NCI-H82 treated with DMSO at 0.1 percent for 48 hours (cell line): ENCODE data around the gene KCNF1.

Experiments
- DNase-seq: peaks from one replicate; lab custom pipeline; 2025; ENCODE audit not compliant: unreplicated experiment; lab: John Stamatoyannopoulos, UW

The KCNF1 gene

DNA sequence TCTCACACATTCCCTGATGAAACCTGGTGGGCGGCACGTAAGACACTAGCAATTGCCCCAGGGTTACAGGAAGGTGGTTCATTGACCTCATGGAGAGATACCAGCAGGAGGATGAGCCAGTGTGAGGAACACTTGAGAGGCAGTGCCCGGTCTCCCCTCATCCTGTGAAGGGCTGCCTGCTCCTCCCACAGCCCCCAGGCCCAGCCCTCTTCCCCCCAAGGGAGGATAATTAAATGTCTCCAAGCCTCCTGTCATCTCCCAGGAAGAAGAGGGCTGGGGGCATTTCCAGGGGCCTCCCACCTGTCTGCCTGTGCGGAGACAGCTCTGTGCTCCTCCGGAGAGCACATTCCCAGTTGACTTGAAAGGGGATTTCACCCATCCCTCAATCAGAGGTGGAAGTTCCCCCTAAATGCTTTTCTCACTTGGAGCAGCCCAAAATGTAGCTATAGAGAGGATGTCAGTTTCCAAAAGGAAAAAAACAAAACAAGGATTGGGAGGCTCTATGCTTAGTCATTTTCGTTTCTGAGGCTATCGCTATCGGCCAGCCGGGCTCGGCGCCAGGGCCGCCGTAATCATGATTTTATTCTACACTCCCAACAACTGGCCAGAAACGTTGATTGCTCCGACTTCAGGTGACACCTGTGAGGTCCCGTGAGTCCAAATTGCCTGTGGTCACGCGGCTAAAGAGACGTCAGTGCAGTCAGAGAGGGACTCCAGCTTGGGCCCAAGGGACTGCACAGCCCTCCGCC lies 7.1 kb downstream of the KCNF1 start:
- no peak for DNase-seq

DNA sequence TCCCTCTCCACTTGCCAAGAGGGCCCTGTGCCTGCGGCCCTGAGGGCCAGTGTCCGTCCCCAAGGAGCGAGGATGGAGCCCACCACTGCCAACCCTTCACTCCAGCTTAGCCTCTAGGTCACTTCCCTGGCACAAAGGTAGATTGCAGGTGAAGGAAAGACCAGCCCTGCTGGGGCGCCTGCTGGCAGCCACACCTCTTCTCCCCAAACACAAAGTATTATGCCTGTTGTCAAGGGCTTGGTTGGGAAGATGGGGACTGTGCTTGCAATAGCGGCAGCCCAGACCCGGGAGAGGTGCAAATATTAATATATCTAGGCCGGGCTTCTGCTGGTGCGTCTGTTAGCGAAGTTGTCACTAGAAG lies 7.7 kb downstream of the KCNF1 start:
- no peak for DNase-seq

GRCh38 chr2:10919771-10920621 lies 8.3 kb downstream of the KCNF1 start:
- no peak for DNase-seq

GRCh38 chr2:10920764-10921388 lies 9.1 kb downstream of the KCNF1 start:
- no peak for DNase-seq

DNA sequence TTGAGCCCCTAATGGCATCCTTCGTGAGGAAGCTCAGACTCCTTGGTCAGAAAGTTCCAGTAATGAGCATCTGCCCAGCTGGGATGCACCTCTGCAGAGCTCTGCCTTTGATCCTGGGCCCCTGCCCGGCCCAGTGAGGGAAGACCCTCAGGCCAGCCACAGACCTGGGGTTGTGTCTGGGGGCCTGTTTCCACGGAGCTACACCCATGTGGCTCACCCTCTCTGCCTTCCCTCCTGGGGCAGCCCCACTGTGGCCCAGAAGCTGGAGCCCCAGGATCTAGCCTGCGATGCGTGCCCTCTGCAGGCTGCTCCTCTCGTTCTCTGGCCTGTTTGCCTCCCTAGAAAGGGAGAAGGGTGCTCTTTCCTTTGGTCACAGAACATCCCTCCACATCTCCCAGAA lies 9.8 kb downstream of the KCNF1 start:
- DNase-seq: no peak

DNA sequence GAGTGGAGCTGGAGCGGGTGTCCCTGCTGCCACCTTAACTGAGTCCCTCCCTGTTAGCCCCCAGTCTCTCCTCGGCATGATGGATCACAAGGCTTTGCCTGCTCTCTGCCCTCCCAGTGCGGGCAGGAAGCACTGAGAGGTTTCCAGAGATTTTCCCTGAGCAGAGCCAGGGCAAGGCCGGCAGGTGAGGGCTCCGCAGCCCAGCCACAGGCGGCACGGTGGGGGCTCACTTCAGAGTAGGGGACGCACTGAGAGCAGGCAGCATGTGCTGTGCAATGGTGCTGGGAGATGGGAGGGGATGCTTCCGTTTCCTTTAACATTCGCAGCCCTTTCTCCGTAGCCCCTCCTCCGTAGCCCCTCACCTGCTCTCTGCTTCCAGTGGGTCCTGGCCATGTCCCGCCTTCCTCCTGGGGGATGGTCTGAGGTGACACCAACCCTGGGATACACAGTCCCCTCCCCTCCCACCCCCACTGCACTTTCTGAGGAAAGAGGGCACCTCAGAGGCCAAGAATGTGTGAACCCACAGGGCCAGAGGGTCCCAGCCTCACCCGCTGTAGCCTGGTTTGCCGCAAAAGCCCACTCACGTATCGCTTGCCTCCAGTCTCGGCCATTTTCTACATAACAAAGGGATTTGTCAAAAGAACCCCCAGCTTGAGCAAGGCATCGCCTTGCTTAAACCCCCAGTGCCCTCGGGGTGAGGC lies 10.7 kb downstream of the KCNF1 start:
- no peak for DNase-seq

DNA sequence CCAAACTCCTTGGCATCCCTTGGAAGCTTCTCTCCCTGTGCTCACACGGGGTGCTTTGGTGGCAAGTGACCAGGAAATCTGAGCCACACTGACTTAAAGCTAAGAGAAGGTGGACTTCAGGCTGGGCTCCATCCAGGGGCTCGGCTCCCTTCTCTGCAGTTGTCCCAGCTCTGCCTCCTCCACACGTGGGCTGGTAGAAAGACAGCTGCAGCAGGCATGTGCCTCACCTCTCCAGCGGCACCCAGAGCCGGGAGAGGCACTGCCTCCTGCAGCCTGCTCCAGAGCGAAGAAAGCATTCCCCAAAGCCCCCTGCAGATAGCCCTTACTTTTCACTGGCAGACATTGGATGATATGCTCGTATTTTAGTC lies 11.3 kb downstream of the KCNF1 start:
- no peak for DNase-seq

GRCh38 chr2:10923965-10924364 lies 12.2 kb downstream of the KCNF1 start:
- DNase-seq: no peak

DNA sequence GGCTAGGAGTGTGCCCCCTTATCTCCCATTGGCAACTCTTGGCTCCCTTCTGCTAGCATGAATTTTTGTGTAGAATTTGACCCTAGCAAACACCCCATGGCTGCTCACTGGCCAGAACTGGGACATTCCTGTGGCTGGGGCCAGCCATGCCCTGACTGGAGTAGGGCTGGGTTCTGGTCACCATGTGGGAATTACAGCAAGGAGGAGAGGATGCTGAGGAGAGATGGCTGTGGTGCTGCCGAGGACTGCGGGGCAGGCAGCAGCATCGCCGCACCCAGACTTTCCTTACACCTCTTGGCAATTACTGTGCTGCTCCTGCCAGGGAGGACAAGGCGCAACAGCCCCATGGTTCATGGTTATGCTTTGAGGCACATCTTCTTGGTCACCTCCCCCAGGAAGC lies 12.7 kb downstream of the KCNF1 start:
- DNase-seq: no peak

DNA sequence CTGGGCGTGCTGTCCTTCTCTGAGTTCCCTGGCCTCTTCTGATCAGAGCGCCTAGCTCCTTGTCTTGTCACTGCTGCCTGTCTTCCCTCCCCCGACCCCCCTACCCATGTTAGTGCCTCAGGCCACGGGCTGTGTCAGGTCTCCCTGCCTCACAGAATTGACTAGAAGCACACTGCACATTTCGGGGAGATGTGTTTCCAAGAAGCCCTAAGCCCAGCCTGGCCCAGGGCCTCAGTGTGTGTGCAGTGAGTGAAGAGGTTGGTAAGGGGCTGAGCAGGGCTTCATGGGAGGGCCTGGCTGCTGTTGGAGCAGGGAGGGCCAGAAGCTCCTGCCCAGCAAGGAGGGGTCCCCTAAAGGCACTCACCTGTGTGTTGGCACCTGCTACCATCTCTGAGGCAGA lies 13.1 kb downstream of the KCNF1 start:
- DNase-seq: no peak

DNA sequence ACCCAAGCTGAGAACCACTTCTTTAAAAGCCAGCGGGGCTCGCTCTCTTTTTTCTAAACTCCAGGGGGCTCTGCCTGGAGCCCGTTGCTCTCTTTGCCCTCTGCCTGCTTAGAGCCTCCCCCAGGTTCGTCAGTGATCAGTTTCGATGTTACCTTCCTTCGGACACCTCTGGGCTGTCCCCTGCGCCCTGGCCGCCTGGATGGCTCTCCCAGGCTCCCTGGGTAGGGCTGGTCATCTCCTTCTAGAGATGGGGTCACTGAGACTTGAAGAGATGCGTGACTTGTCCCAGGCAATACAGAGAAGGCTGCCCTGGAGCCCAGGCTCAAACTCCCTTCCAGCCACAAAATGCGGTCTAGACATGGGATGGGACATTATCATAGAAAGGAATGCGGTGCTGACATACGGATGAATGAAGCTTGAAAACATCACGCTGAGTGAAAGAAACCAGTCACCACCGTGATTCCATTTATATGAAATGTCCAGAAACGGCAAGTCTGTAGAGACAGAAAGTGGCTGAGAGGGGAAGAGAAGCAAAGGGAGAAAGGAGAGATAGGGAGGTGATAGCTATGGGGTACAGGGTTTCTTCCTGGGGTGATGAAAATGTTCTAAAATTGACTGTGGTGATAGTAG lies 14.6 kb downstream of the KCNF1 start:
- no peak for DNase-seq

GRCh38 chr2:10930721-10931516 lies 19.2 kb downstream of the KCNF1 start:
- DNase-seq: no peak

DNA sequence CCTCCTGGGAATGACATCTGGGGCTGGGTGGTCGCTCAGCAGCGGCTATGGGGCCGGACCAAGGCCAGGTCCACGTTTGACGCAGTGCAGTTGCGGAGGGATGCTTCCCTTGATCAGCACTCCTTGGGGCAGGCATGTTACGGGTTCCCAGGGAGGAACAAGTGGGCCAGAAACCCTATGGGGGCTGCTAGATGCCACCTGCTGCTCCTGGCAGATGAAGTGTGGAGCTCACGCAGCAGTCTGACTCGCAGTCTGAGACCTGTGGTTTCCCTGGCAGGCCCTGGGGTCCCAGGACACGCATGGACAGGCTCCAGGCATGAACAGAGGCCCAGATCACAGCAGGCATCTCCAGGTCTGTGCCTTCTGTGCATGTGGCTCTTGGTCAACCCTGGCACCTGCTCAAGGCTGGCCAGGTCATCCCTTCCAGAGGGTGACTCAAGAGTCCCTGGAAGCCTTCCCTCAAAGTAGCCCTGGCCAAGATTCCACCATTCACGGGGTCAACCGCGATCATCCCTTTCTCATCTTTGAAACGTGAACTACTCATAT lies 20.0 kb downstream of the KCNF1 start:
- no peak for DNase-seq

GRCh38 chr2:10932345-10933151 lies 20.8 kb downstream of the KCNF1 start:
- DNase-seq: no peak

DNA sequence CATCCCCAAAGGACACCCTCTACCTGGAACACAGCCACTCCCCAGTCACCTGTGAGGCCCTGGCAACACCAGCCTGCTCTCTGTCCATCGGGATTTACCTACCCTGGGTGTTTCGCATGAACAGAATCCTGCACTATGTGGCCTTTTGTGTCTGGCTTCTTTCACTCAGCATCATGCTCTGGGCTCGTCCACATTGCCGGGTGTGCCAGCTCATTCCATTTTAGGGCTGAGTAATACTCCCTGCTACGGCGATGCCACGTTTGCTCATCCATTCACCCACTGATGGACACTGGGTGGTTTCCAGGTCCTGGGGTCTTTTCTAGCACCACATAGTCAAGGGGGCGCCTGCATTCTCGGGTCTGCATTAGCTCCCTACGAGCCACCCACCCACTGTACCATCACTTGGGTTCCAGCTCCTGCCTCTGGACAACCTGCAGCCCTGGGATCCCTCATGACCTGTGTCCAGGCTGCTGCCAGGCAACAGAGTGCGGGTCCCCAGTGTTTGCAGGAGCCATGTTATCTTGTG lies 22.0 kb downstream of the KCNF1 start:
- no peak for DNase-seq

DNA sequence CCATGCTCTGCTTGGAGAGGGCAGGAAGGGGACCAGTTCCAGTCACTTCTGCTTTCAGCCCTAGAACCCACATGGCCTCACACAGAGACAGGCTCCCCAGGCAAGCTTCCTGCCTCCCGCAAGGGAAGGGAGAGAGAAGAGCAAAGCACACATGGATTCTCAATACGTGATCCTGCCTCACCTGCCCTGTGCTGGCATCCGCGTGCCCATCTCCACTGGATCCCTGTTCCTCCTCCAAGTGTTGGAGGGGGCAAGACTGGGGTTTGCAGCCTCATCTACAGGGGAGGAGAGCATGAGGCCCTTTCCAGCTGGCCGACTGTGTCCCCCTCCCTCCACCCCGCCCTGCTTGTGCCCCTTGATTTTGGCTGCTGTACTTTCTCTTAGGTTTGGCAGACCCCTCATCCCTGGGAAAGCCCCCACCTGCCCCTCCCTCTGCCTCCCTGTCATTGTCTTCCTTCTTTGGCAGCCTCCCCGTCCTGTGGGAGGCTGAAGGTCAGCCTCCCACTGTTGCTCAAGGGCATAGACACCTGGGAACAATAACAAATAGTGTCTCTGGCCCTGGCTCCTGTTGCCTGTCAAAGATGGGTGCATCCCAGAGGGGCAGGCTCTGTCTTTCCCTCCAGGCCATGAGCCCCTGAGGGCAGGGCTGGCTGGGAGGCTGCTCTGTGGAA lies 22.7 kb downstream of the KCNF1 start:
- no peak for DNase-seq

GRCh38 chr2:10934979-10935350 lies 23.2 kb downstream of the KCNF1 start:
- no peak for DNase-seq

DNA sequence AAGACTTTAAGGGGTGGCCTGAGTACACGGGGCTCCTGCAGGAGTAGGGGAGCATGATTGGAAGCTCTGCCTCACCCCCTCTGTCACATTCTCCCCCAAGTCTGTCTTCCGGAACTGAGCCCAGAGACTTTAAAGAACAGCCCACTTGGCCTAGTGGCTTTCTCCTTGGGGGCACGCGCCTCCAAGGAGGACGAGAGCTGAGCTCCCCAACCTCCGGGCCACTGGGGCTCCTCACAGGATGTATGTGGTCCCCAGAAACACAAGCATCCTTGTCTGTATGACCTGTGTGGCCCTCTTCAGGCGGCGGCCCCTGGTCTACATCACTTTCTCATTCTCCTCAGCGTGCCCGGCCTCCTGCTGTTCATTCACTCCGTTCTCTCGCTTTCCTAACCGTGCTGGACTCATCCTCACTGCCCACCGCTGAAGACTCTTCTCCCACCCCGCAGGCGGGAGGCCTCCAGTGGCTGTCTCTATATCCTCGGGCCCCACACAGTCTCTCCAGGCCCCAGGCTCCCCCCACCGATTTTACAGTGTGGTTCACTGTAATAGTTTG lies 23.7 kb downstream of the KCNF1 start:
- DNase-seq: no peak
